Measurements from ENCODE around the gene LENG8. TPM values are rescaled to one million over a fixed set of nuclear protein-coding genes. Genes with fewer than 3 reads are reported as not detected.

Gene LENG8
- total and polyA plus RNA-seq, 2 of the 13 experiments (the other 11 are each of a cell fraction or from before 2014, with no cell fraction given): 14.3 to 41.9 TPM

DNA sequence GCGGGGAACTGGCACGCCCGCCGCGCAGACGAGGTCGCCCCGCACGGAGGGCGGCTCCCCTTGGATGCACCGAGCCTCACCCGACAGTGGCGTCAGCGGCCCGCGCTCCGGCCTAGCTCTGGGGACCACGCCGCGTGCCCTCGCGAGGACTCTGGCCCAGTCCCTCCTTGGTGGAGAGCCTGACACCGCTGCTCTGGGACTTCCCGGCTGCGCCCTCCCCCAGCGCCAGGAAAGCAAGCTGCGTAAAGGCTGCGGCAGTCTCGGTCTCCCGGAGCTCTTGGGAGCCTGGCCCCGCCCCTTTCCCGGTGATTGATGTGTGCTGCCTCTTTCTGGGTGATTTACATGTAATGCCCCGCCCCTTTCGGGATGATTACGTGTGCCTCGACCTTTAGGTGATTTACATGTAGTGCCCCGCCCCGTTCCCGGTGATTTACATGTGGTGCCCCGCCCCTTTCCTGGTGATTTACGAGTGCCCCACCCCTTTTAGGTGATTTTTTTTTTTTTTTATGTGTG is 14.6 kb downstream of the LENG8 start, which contains the start of gene LENG9 (continued):
- TF ChIP-seq ZNF687 (CRISPR knock-in tag; IDR thresholded peaks at IDR 0.05) (peak; percentile 83), CBFB (CRISPR knock-in tag; IDR thresholded peaks at IDR 0.05) (peak; percentile 41), ZNF891 (CRISPR knock-in tag; IDR thresholded peaks at IDR 0.05) (peak; percentile 84), SP1 (IDR thresholded peaks at IDR 0.05) (peak; percentile 49; the same call in 1 of the 2 replicates), SP1 (CRISPR knock-in tag; IDR thresholded peaks at IDR 0.05) (peak; percentile 79), POGK (CRISPR knock-in tag; conservative IDR thresholded peaks at IDR 0.05) (no peak), ZNF546 (CRISPR knock-in tag; conservative IDR thresholded peaks at IDR 0.05) (no peak), MLXIP (CRISPR knock-in tag; IDR thresholded peaks at IDR 0.05; ENCODE audit: borderline replicate concordance) (no peak), SOX5 (CRISPR knock-in tag; IDR thresholded peaks at IDR 0.05; ENCODE audit: borderline replicate concordance) (peak; percentile 50; the same call in 1 of the 2 replicates), SP2 (CRISPR knock-in tag; IDR thresholded peaks at IDR 0.05) (no peak)
- TF ChIP-seq, protein P1, sequence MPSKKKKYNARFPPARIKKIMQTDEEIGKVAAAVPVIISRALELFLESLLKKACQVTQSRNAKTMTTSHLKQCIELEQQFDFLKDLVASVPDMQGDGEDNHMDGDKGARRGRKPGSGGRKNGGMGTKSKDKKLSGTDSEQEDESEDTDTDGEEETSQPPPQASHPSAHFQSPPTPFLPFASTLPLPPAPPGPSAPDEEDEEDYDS (CRISPR knock-in tag; IDR thresholded peaks at IDR 0.05): peak; percentile 71; the same call in 1 of the 2 replicates

Measured in HepG2 (cell line).